HG02884 (cell line): ENCODE data around the gene ATP5ME.
"Not testable (repeated sequence)": the region's sequence is repeated elsewhere in the genome, so short reads cannot be mapped to it uniquely, and the experiment has no call there.

Experiments
- ATAC-seq: cut with Tn5 transposase; IDR thresholded peaks from one replicate; pipeline ENCODE4 v1.9.1; 2021; ENCODE audit warnings: mild to moderate bottlenecking, moderate library complexity; ENCODE audit not compliant: unreplicated experiment

Gene ATP5ME

DNA sequence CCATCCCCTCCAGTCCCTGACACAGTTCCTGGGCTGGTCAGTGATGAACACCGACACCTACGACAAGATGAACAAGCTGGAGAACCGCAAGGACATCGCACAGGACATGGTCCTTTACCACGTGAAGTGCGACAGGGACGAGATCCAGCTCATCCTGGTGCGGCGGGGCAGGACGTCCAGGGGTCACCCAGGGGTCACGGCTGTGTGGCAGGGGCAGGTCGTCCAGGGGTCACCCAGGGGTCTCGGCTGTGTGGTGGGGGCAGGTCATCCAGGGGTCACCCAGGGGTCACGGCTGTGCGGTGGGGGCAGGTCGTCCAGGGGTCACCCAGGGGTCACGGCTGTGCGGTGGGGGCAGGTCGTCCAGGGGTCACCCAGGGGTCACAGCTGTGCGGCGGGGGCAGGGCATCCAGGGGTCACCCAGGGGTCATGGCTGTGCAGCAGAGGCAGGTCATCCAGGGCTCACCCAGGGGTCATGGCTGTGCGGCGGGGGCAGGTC, 16.7 kb downstream of the ATP5ME start:
- no peak for ATAC-seq

DNA sequence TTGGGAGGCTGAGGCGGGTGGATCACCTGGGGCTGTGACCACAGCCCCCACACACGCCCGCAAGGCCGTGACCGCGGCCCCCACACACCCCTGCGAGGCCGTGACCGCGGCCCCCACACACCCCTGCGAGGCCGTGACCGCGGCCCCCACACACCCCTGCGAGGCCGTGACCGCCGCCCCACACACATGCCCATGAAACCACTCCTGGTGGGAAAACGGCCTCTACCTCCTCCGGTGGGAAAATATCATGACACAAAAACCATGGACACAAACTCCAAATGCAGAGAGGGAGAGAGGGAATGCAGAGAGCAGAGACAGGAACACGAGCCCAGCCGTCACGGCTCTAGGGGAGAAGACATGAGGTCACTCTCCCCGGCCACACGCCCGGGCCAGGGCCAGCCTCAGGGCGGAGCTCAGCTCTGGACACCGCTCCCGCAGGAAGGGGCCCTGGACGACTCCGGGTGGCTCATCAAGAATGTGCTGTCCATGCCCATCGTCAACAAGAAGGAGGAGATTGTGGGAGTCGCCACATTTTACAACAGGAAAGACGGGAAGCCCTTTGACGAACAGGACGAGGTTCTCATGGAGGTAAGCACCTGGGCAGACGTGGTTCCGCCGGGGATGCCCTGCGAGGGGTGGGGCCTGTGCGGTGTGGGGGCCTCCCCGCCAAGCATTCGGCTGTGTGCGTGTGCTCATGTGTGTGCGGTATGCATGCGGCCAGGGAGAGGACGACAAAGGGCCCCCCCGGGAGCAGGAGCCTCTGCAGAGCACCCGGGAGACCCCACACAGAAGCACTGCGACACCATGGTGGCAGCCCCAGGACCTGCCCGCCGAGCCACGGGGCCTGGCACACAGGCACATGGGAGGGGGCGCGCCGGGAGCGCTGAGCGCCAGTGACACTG, 17.4 kb downstream of the ATP5ME start:
- no peak for ATAC-seq

DNA sequence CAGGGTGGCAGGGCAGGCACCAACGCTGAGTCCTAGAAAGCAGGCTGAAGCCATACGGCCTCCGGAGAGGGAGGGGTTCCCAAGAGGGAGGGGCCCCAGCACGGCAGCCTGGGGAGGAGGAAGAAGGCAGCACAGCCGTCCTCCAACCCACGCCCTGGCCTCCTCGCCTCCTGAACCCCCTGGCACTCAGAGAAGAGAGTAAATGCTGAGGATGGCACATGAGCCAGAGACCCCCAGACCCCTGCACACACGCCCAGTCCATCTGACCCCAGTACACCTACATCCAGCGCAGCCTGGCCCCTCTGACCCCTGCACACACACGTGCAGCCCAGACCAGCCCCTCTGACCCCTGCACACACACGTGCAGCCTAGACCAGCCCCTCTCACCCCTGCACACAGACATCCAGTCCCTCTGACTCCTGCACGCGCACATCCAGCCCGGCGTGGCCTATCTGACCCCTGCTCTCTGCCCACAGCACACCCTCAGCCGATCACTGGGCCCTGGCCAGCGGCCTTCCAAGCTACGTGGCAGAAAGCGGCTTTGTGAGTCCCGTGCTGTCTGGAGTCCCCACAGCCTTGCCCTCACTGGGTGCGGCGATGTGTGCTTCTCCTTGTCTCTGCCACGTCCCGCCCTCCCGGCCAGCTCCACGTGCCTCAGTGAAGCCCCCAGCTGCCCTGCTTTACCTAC, 18.5 kb downstream of the ATP5ME start:
- no peak for ATAC-seq

DNA sequence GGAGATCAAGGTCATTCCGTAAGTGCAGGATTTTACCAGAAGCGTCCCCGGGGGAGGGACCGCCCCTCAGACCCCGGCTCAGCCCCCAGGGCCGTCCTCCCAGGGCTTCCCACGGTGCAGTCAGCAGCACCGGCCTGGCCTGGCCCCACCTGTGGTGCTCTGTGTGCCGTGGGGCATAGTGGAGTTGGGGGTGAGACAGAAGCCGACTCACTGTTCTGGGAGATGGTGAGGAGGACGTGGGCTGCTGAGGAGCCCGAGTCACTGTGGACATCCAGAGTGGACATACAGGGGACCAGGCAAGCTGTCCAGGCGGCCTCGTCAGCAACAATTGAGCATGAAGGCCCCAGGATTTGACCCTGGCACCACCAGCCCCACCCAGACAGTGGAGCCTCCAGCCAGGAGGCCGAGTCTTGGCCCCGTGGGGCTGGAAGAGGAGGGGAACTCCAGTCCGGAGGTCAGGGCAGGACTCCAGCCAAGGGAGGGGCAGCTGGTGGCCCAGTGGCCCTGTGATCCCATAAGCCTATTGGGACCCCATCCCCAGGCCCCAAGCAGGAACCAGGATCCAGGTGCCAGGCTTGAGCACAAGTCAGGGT, 19.1 kb downstream of the ATP5ME start:
- ATAC-seq: no peak

DNA sequence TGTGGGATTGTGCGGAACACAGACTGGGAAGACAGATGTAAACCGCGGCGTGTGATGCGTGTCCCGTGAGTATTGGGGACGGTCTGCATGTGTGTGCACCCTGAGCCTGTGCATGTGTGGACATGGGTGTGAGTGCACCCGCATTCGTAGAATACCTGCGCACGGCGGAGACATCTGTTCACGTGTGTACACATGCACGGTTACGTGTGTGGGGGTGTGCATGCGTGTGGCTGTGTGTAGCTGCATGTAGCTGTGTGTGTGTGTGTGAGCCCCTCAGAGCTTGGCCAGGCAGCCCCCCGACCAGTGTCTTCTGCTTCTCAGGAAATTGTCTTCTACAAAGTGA, 19.6 kb downstream of the ATP5ME start:
- ATAC-seq: no peak

GRCh38 chr4:653831-654502, 20.1 kb downstream of the ATP5ME start:
- ATAC-seq: no peak

- no peak for ATAC-seq
These were observed 20.8 kb downstream of the ATP5ME start for GRCh38 chr4:653080-653821.

DNA sequence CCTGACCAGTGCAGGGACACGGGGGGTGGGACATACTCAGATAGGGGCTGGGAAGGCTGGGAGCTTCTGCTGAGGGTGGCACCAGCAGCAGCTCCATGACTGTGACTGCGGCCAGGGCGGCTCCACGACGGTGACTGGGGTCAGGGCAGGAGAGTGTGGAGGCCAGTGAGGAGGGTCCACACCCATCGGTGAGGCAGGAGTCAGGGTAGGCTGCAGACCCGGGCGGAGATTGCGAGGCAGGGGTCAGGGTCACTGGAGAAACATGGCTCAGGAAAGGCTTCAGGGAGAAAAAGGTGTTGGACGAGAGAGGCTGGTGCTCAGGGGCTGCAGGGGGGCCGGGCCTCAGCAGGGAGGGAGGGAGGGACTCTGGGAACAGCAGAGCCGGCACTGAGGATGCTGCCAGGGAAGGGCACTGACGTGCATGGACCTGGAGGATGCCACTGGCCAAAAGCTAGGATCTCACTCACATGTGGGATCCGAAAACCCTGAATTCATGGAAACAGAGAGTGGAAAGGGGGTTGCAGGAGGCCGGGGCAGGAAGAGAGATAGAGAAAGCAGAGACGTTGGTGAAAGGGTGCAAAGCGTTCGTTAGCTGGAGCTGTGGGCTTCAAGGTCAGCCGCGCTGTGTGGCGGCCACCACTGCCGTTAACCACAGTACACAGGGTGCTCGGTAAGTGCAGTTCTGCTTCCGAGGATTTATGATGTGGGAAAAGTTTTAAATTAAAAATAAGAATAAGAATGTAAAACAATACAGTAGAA, 22.0 kb downstream of the ATP5ME start:
- no peak for ATAC-seq

GRCh38 chr4:650951-651883, 22.9 kb downstream of the ATP5ME start:
- ATAC-seq: no peak

GRCh38 chr4:650461-650860, 23.6 kb downstream of the ATP5ME start:
- no peak for ATAC-seq

GRCh38 chr4:649751-650310, 24.2 kb downstream of the ATP5ME start:
- ATAC-seq: no peak

GRCh38 chr4:649293-649625, 24.8 kb downstream of the ATP5ME start:
- ATAC-seq: no peak

GRCh38 chr4:648579-649292, 25.3 kb downstream of the ATP5ME start:
- no peak for ATAC-seq

DNA sequence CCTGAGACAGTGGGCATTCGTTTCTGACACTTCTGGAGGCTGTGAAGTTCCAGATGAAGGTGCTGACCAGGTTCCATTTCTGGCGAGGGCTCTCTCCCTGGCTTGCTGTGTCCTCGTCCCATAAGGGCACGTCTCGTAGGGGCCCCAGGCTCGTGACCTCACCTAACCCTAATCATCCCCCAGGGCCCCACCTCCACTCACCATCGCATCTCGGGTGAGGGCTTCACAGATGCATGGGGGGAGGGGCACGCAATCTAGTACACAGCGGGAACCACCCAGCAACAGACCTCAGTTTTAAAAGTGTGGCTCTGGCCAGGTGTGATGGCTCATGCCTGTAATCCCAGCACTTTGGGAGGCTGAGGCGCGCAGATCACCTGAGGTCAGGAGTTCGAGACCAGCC, 26.6 kb downstream of the ATP5ME start:
- no peak for ATAC-seq

GRCh38 chr4:646460-646859, 27.6 kb downstream of the ATP5ME start:
- no peak for ATAC-seq

- ATAC-seq: not testable (repeated sequence)
These were observed 31.7 kb downstream of the ATP5ME start for GRCh38 chr4:642366-642765.

DNA sequence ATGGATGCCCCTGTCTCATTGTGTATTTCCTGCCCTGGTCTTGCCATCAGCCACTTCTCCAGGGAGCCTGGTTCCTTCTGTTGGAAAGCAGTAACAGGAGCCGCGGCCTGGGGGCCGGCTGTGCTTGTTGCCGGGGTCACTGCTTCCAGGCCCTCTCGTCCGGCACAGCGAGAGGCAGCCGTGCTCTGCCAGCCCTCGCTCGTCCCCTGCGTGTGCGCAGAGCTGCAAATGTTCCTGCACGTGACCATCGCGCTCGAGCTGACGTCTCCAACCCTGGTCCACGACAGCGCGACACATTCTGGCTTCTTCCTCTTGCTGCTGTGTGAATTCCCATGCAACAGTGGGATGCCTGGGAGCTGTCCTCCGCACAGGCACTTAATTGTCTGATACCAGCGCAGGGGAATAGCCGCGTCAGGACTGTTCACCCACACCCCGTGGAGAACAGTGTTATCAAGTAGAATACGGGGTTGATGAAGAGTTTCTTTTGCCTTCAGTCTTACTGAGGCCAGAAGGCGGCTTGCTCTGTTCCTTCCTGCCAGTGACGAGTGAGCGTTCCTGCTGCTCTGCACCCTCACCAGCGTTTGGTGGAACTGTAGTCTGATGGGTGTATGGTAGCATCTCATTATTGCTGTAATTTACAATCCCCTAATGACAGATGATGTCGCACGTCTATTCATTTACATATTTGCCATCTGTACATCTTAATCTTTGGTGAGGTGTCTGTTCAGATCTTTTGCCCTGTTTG, 36.4 kb downstream of the ATP5ME start:
- no peak for ATAC-seq
